WTC11 (cell line): ENCODE results near the gene PWWP3B. TPM values are rescaled to one million over a fixed set of nuclear protein-coding genes. Genes with fewer than 3 reads are reported as not detected.

Experiments
- ATAC-seq: fragments of 200-7000 bp; cut with Tn5 transposase; 2 replicates; pipeline ENCODE4 v1.10.0; 2021; ENCODE audit warnings: mild to moderate bottlenecking, moderate library complexity
- Bru-seq: library from RNA; stranded (reverse); fragments of 400-500 nt; gene quantifications from one replicate; lab custom pipeline; 2021; lab: Mats Ljungman, UMichigan
- CTCF ChIA-PET: fragments of 300-600 bp; sonication (Branson Sonifier 250); formaldehyde crosslinking; loops from one replicate; lab custom pipeline; 2021; ENCODE audit warnings: antibody characterized with exemption; lab: Charles Lee
- POLR2A ChIA-PET: fragments of 350-600 bp; sonication (Branson Sonifier 250); formaldehyde crosslinking; loops from one replicate; lab custom pipeline; 2021; ENCODE audit warnings: antibody characterized with exemption; lab: Charles Lee
- DNase-seq: peaks from one replicate; pipeline ENCODE4 v3.0.0; 2021; ENCODE audit warnings: low spot score
- H3K27ac Mint-ChIP-seq: 2 replicates; pipeline ENCODE4 v1.8.0; 2021; ENCODE audit warnings: mixed read lengths
- H3K27me3 Mint-ChIP-seq: 2 replicates; pipeline ENCODE4 v1.8.0; 2021; ENCODE audit warnings: low read depth, mild to moderate bottlenecking, moderate library complexity, mixed read lengths
- H3K36me3 Mint-ChIP-seq: 2 replicates; pipeline ENCODE4 v1.8.0; 2021; ENCODE audit warnings: mixed read lengths
- H3K4me1 Mint-ChIP-seq: 2 replicates; pipeline ENCODE4 v1.8.0; 2022; ENCODE audit warnings: mixed read lengths
- H3K4me3 Mint-ChIP-seq: 2 replicates; pipeline ENCODE4 v1.8.0; 2021; ENCODE audit warnings: mild to moderate bottlenecking, moderate library complexity, mixed read lengths
- H3K9me3 Mint-ChIP-seq: 2 replicates; pipeline ENCODE4 v1.8.0; 2021; ENCODE audit warnings: mixed read lengths
- ARID4B ChIP-seq: sonication (generic); formaldehyde crosslinking; IDR thresholded peaks from 2 replicates; pipeline ENCODE4 v1.8.0; 2023; ENCODE audit warnings: missing genetic modification reagents, mild to moderate bottlenecking, borderline replicate concordance
- ATF3 ChIP-seq: sonication (generic); formaldehyde crosslinking; conservative IDR thresholded peaks from 2 replicates; pipeline ENCODE4 v1.8.1; 2022; ENCODE audit warnings: mild to moderate bottlenecking, missing genetic modification reagents
- CREM ChIP-seq: sonication (generic); formaldehyde crosslinking; IDR thresholded peaks from 2 replicates; pipeline ENCODE4 v1.8.1; 2022; ENCODE audit warnings: mild to moderate bottlenecking, missing genetic modification reagents, moderate library complexity
- CTCF ChIP-seq: fragments of 200-600 bp; IDR thresholded peaks from 2 replicates; pipeline ENCODE4 v1.8.0; 2022; ENCODE audit warnings: antibody characterized with exemption
- GABPB1 ChIP-seq: sonication (generic); formaldehyde crosslinking; IDR thresholded peaks from 2 replicates; pipeline ENCODE4 v1.8.1; 2023; ENCODE audit warnings: mild to moderate bottlenecking, missing genetic modification reagents
- GTF2I ChIP-seq: fragments of 250-450 bp; sonication (Bioruptor Pico); conservative IDR thresholded peaks from 2 replicates; pipeline ENCODE4 v1.4.0; 2021; ENCODE audit warnings: mild to moderate bottlenecking
- HMGA2 ChIP-seq: fragments of 250-450 bp; sonication (Bioruptor Pico); IDR thresholded peaks from 2 replicates; pipeline ENCODE4 v1.4.0; 2021; ENCODE audit warnings: mild to moderate bottlenecking, moderate library complexity
- JAZF1 ChIP-seq: fragments of 250-450 bp; sonication (Bioruptor Pico); IDR thresholded peaks from 2 replicates; pipeline ENCODE4 v1.9.0; 2021; ENCODE audit warnings: moderate library complexity, mild to moderate bottlenecking, inconsistent platforms
- MXD4 ChIP-seq: fragments of 250-450 bp; sonication (Bioruptor Pico); IDR thresholded peaks from 2 replicates; pipeline ENCODE4 v1.8.0; 2021; ENCODE audit warnings: mild to moderate bottlenecking, moderate library complexity, borderline replicate concordance
- NFATC4 ChIP-seq: fragments of 250-450 bp; sonication (Bioruptor Pico); IDR thresholded peaks from 2 replicates; pipeline ENCODE4 v1.9.0; 2021; ENCODE audit warnings: mild to moderate bottlenecking
- PREB ChIP-seq: sonication (generic); formaldehyde crosslinking; IDR thresholded peaks from 2 replicates; pipeline ENCODE4 v1.8.1; 2022; ENCODE audit warnings: mild to moderate bottlenecking, missing genetic modification reagents, moderate library complexity, borderline replicate concordance
- RELA ChIP-seq: sonication (generic); formaldehyde crosslinking; IDR thresholded peaks from 2 replicates; pipeline ENCODE4 v1.8.1; 2022; ENCODE audit warnings: missing genetic modification reagents, mild to moderate bottlenecking, borderline replicate concordance
- ZNF263 ChIP-seq: sonication (generic); formaldehyde crosslinking; IDR thresholded peaks from 2 replicates; pipeline ENCODE4 v1.8.1; 2022; ENCODE audit warnings: low read depth, mild to moderate bottlenecking, moderate library complexity, missing genetic modification reagents
- ZNF396 ChIP-seq: fragments of 250-450 bp; sonication (Bioruptor Pico); IDR thresholded peaks from 2 replicates; pipeline ENCODE4 v1.8.0; 2021; ENCODE audit warnings: mild to moderate bottlenecking, moderate library complexity, borderline replicate concordance
- ZNF416 ChIP-seq: fragments of 250-450 bp; sonication (Bioruptor Pico); IDR thresholded peaks from 2 replicates; pipeline ENCODE4 v1.9.0; 2021; ENCODE audit warnings: mild to moderate bottlenecking, inconsistent platforms
- ZNF532 ChIP-seq: fragments of 250-450 bp; sonication (Bioruptor Pico); IDR thresholded peaks from 2 replicates; pipeline ENCODE4 v1.9.0; 2021; ENCODE audit warnings: mild to moderate bottlenecking, borderline replicate concordance
- long read RNA-seq, 3 experiments: library from RNA in 1 of 3; library from capped mRNA in 1 of 3; library from polyadenylated mRNA in 1 of 3; unstranded in 2 of 3; stranded (forward) in 1 of 3; transcript quantifications; one replicate each; pipeline ENCODE4 v2.0.0, GENCODE V29; 2021
- total RNA-seq: library from RNA; stranded (reverse); gene quantifications from 3 replicates; pipeline ENCODE4 v1.2.3, GENCODE V29; 2021

The PWWP3B gene
- total RNA-seq (0.52 to 1.5 TPM (median 1.4 TPM) in 3 replicates), Bru-seq, nascent RNA (percentile 46 among the genes with signal in this experiment)
- long read RNA-seq, experiment 1, full-length matches to known transcripts: 7 of 12 reads
- long read RNA-seq, experiment 1, partial matches to known transcripts: 1 of 12 reads
- long read RNA-seq, experiment 1, other reads (novel, unspliced or antisense): 4 of 12 reads
- long read RNA-seq, experiment 2, full-length matches to known transcripts: 1 of 5 reads
- long read RNA-seq, experiment 2, partial matches to known transcripts: 4 of 5 reads
- long read RNA-seq, experiment 2, other reads (novel, unspliced or antisense): 0 of 5 reads
- long read RNA-seq, experiment 3: 0 reads

GRCh38 chrX:106168107-106168506 lies at the start of gene PWWP3B:
PWWP3B (plus strand) TSS chrX:106168305; CDS start chrX:106205433, 37,128 bp downstream.
- DNase-seq (peak; percentile 36), ATAC-seq (peak; percentile 92)
- Mint-ChIP-seq H3K9me3 (no peaks in the 10 kb centered on the region), H3K4me1 (peaks cover 6% of the 10 kb centered on the region), H3K36me3 (no peaks in the 10 kb centered on the region), H3K4me3 (peak within 1 kb of the TSS; percentile 76), H3K27me3 (peaks cover 20% of the 10 kb centered on the region), H3K27ac (no peak within 1 kb of the TSS)
- POLR2A ChIA-PET: no interaction called here
- CTCF ChIA-PET: interaction anchor here (0.9 to 1.1 kb wide), 2 partner anchors 52 to 225 kb away, joined by 3 to 4 read pairs; no protein-coding TSS in a partner anchor
- TF ChIP-seq ZNF396 (CRISPR knock-in tag): no peak
- TF ChIP-seq ARID4B (CRISPR knock-in tag): no peak
- no peak for TF ChIP-seq ZNF416 (CRISPR knock-in tag)
- TF ChIP-seq NFATC4 (CRISPR knock-in tag): no peak
- no peak for TF ChIP-seq CREM
- TF ChIP-seq ZNF532 (CRISPR knock-in tag): no peak
- no peak for TF ChIP-seq CTCF
- no peak for TF ChIP-seq MXD4 (CRISPR knock-in tag)
- TF ChIP-seq JAZF1 (CRISPR knock-in tag): no peak
- TF ChIP-seq GABPB1 (CRISPR knock-in tag): no peak
- no peak for TF ChIP-seq GTF2I (CRISPR knock-in tag)
- TF ChIP-seq ZNF263 (CRISPR knock-in tag): no peak
- TF ChIP-seq HMGA2: no peak
- TF ChIP-seq PREB (CRISPR knock-in tag): no peak
- no peak for TF ChIP-seq RELA (CRISPR knock-in tag)
- TF ChIP-seq ATF3 (CRISPR knock-in tag): no peak
